Cerebellar nuclear complex (tissue), 1 donor: Measurements from ENCODE around the gene DDX20.
A peak's percentile ranks its signal among the peaks of the same experiment; 100 is the strongest.

Source experiments
- DNase-seq, 2 experiments: peaks; one replicate each; lab custom pipeline; 2025; lab: John Stamatoyannopoulos, UW

The DDX20 gene, protein sequence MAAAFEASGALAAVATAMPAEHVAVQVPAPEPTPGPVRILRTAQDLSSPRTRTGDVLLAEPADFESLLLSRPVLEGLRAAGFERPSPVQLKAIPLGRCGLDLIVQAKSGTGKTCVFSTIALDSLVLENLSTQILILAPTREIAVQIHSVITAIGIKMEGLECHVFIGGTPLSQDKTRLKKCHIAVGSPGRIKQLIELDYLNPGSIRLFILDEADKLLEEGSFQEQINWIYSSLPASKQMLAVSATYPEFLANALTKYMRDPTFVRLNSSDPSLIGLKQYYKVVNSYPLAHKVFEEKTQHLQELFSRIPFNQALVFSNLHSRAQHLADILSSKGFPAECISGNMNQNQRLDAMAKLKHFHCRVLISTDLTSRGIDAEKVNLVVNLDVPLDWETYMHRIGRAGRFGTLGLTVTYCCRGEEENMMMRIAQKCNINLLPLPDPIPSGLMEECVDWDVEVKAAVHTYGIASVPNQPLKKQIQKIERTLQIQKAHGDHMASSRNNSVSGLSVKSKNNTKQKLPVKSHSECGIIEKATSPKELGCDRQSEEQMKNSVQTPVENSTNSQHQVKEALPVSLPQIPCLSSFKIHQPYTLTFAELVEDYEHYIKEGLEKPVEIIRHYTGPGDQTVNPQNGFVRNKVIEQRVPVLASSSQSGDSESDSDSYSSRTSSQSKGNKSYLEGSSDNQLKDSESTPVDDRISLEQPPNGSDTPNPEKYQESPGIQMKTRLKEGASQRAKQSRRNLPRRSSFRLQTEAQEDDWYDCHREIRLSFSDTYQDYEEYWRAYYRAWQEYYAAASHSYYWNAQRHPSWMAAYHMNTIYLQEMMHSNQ

DNA sequence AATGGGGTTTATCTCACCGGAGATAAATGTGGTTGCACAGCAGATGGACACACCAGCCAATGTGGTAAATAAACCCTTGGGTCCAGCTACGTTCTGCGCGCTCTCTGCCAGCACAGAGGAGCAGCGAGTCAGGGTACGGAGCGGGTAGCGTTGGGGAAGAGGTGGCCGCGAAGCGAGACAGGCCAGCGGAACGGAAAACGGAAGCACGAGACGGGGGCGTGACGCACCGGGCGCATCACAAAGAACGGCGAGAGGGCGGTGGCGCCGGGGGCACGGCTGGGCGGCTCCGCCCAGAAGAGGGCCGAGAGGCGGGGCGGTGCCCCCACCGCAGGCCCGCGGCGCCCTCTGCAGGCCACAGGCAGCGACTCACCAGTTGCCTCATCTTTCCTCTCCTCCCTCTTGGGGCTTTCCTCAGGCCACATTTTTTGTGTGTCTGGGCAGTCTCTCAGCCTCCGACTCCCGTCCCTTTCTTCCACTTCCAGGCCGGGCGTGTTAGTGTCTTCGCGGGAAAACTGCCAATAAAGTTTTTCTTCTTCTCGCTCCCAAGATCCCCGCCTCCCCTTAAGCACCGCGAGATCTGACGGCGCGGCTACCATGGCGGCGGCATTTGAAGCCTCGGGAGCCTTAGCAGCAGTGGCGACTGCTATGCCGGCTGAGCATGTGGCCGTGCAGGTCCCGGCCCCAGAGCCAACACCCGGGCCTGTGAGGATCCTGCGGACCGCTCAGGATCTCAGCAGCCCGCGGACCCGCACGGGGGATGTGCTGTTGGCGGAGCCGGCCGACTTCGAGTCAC is at the start of gene DDX20:
Gene DDX20, plus strand, starts transcription at position 571 of the 793 bp plus-strand sequence. Its CDS starts 24 bp downstream, at position 595.
- DNase-seq = peak; percentile 40 to 60

DNA sequence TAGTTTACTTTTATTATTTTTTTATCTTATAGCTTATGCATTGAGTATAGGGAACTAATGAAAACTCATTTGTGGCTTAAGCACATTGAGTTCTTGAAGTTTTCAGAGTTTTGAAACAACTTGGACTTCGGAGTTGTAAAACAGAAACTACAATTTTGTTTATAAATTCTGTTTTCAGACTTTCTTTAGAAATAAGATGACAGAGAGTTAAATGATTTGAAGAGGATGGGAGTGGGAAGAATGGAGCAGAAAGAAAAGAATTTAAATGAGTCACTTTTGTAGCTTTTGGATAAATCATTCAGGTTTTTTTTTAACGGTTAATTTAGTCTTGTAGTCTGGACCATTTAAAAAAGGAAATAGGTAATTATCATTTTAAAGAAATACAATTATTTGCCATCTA is 48.8 kb upstream of the DDX20 start:
- DNase-seq = no peak

DNA sequence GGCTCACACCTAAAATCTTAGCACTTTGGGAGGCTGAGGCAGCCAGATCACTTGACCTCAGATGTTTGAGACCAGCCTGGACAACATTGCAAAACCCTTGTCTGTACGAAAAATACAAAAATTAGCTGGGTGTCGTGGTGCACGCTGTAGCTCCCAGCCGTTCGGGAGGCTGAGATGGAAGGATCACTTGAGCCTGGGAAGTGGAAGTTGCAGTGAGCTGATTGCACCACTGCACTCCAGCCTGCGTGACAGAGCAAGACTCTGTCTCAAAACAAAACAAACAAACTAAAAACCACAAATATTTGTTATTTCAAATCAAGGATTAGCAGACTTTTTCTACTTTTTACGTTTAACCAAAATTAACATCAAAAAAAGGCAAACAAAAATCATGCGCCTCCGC is 47.8 kb upstream of the DDX20 start:
- no peak for DNase-seq

DNA sequence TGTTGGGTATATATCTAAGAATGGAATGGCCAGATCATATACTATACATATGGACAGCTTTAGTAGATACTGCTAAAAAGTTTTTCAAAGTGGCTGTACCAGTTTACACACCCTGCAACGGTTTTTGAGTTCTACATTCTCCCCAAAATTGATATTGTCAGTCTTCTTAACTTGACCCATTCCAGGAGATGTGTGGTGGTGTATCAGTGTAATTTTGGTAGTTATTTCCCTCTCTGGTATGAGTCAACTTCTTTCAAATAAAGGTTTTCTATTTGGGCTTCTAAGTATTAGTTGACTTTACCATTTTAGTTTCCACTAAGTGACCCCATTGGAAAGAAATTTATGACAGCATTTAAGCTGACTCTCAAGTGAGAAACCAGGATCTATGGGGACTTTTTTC is 45.7 kb upstream of the DDX20 start:
- no peak for DNase-seq

DNA sequence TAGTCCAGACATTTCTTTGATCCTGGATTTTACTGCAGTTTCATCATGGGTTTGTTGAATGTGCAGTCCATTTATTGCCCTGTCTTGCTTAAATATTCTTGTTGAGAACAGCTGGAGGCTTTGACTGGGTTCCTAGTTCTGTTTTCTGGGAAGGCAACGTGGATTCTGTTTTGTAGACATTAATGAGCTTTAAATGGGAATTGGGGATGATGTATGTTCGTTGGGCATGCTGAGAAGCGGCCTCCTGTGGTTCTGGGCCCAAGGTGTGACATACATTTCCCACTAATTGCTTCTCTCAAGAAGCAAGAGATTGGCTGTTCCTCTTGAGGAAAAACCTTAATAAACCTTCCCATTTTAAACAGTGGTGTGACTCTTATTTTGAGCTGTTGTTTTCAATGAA is 39.4 kb upstream of the DDX20 start:
- DNase-seq = no peak

DNA sequence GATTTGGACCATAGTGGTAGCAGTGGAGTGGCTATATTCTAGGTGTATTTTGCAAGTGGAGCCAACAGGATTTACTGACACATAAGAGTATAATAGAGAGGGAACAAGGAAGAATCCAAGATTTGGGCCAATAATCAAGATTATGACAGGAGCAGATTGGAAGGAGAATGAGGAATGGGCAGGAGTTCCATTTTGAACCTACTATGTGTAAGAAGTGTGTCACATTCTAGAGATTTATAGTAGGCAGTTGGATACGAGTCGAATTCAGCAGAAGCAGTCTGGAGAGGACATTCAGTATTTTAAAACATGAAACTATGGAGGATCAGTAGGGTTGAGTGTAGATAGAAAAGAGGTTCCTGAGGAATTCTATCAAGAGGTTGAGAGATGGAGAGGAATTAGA is 38.3 kb upstream of the DDX20 start:
- DNase-seq = no peak

DNA sequence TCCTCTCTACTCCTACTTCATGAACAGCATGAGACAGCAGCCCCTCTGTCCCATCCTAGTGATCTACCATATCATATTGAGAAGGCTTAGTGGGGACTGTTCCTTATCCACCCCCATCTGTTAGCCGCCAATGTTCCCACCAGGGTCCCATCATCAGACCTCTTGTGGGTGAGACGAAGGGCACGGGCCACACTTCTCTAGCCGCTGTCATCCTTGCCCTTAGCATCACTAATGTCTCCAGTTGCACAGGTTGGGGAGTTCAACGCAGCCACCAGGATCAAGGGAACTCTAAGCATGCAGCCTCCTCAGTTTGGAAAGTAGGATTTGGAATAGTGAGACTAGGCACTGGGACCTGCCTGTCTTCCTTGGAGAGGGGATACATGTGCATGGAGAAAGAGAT is 36.6 kb upstream of the DDX20 start:
- no peak for DNase-seq

DNA sequence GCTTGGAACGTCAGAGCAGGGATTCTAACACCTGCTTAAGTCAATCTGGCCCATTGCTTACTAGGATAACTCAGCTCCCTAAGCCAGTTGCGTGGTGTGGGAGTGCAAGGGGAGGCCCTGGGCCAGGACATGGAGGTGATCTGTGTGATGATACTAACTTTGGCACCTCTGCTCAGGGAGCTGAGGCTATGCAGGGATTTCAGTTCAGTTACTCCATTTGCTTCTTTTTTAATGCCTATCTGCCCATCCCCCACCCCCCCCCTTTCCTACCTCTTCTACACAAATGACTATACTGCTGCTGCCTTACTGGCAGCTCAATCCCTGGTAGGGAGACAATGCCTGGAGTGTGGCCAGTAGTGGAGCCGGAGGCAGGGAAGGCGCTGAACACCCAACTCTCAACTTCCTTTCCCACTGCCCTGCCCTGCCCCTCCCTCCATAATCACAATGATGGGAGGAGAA is 36.0 kb upstream of the DDX20 start:
- no peak for DNase-seq

DNA sequence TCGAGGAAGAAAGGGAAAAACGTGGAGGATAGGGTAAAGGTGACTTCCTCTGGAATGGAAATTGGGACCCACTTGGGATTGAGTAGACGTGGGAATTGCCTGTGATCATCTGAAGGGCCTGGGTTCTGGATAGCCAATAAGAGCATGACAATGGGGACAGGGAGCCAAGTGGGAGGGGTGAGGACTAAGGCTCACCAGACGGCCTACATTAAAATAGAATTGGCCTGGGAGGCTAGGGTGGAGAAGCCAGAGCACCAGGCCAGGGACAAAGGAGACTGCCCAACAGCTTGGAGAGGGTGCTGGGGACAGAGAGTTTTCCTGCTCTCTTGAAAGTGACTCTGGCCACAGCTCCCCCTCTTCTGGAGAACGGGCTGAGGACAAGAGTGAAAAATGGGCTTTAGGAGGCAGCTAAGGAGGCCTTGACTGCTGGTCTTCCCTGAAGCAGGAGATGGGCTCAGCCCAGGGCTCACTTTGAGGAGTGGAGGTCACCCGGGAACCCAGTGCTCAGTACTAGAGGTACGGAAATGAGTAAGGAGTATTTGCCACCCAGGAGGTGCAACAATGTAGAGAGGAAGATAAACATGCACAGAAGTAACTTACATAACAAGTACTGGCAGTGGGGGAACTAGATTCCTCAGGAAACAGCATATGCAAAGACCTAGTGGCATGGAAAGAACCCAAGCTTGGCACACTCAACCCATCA is 35.3 kb upstream of the DDX20 start:
- DNase-seq = no peak

DNA sequence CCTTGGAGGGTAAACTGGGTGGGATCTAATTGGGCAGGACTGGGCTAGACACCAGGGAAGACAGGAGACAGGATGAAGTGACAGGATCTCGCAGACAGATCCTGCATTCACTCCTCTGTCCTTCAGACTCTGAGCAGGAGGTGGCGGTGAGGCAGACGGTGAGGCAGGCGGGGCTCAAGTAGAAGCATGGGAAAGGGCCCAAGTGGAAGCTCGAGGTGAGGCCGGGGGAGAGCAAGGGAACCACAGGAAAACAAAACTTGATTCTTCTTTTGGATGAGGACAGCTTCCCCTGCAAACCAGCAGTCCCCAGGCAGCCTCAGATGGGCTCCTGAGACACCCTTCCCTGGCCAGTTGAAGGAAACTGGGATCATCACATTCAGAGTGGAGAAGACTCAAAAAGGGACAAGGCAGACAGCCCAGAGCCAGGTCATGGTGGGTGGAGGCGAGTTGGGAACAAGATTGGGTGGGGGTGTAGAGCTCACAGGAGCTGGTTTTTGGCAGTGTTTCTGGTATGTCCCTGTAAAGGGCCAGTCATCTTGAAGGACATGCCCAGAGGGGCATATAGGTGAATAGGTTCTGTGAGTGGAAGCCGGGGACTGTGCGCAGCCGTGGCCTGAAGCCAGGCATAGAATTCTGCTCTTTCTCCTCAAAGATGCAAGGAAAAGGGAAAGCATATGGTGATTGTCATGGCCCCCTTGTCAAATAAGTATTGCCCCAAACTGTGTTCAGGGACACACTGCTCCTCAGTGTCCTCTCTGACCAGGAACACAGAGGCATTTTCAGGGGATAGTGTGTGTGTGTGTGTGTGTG is 34.5 kb upstream of the DDX20 start:
- DNase-seq = no peak

DNA sequence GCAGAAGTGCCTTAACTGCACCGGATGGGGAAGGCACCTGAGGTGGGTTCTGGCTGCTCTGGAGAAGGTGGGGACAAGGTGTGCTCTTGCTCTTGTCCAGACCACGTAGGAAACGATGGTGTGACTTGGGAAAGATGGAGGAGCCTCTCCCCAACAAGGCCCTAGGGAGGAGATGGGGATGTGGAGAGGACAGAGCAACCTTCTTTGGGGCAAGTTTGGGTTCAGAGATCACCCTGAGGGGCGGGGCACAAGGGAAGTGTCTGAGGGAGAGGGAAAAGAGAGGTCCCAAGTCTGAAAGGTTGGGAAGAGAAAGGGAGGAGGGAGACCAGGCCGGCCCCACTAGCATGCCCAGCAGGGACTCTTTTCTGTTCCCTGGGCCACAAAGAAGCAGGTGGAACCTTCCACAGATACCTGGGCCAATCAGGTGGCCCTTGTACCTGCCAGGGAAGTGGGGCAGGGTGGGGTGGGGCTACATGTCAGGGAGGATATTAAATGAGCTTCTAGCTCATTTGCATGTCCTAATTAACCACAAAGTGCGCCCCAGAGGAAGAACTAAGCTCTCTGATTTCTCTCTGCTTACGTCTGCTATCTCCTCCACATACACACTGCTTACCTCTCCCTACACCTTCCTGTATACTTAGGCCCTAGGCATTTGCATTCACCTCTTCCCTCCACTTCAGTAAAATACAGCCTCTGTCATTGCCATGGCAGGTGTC is 32.5 kb upstream of the DDX20 start:
- DNase-seq = no peak

DNA sequence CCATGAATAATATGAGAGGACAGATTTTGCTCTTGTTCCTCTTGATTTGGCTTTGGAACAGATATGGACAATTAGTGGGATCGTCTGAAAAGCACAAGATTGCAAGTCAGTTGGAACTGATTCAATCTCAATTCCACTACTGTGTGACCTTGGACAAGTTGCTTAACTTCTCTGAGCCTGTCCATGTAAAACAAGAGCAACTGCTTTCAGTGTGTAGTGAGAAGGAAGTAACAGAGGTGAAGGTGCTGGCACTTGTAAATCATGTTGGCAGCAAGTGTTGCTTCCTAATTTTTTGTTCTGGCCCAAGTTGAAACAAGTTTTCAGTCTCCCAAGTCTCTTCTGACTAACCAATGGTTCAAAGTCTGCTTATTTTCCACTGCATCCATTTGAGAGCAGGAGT is 31.8 kb upstream of the DDX20 start:
- no peak for DNase-seq

DNA sequence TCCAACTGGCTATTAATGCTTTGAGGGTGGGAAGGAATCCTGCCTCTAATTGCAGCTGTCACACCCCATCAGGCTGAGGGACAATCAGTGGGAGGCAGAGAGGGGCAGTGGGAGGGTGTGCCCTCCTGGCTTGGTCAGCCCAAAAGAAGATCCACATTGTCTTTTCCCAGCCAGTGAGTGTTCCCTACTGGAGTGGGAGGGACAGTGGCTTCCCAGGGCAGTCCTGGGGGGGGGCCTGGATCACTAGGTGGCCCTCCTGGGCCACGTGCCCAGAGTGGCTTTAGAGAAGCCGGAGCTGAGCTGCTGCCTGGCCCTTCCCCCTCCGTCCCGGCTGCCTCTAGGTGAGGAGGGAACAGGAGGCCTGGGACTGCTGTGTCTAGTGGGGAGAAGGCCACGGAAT is 30.5 kb upstream of the DDX20 start:
- no peak for DNase-seq

DNA sequence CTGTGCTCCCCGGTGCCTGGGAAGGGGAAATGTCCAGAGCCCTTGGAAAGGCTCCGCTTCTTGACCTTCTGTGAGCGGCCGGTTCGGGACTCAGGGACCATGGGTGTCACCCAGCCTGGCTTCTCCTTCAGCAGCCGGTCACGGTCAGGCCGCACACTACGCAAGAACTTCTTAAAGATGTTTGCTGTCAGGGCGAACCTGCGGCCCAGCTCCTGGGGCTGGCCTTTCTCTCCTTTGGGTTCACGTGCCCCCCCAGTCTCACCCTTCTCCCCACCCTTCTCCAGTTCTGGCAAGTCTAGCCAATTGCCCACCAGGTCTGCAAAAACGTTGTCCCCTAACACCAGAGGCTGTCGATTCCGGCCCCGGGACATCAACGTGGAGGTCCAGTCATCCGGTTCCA is 28.6 kb upstream of the DDX20 start:
- no peak for DNase-seq

DNA sequence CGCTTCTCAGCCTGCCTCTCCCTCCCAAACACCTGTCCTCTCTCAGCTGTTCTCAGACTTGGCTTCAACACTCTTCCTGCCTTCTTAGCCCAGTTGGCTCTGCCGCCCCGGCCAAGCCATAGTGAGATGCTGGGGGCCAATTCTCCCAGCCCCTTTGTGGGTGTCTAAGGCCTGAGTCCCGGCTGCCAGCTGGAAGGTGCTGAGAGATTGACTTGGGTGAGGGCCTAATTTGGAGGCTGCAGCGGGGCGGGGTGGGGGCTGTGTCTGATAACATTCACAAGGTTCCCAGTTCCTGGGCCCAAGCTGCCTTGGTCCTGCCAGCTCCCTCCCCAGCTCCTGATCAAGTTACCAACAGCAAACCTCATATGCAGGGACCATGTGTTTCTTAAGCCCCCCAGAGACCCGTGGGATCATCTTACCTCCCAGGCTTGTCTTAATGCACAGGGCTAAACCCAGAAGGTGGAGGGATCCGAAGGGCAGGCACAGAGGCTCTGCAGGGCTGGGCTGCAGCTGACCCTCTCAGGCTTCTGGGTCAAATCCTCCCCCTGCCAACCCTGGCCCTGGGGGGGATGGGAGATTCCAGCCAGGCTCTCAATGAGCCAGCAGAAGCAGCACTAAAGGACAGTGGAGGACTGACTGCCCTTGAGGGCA is 26.3 kb upstream of the DDX20 start:
- no peak for DNase-seq

DNA sequence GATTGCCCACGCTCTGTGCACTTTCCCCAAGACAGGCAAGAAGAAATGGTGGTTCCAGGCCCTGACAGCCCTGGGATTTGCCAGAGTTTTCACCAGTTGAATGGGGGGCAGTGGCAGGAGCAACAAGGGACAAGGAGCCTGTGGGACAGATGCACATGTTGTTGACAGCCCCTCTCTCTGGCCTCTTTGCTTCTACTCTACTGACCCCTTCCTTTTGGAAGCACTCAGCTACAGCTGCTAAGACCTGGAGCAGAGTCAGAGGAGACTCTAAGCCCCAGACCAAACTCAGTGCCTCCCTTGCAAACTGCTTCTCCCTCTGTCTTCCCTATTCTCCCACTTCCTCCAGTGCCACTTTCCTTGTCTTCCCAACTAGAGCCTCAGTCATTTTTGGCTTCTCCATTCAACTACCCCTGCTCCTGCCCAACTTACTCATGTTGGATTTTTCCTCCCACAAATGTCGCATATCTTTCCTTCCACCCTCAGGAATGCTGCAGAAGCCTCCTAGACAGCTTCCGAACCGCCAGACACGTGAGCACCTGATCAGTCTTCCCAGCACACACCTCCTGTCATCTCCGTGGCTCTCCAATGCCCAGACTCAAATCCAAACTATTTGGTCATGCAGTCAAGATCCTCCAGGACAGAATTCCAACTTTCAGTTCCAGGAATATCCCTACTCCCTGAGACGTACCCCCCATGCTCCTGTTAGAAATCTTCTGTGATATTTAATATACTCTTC is 25.6 kb upstream of the DDX20 start:
- no peak for DNase-seq

DNA sequence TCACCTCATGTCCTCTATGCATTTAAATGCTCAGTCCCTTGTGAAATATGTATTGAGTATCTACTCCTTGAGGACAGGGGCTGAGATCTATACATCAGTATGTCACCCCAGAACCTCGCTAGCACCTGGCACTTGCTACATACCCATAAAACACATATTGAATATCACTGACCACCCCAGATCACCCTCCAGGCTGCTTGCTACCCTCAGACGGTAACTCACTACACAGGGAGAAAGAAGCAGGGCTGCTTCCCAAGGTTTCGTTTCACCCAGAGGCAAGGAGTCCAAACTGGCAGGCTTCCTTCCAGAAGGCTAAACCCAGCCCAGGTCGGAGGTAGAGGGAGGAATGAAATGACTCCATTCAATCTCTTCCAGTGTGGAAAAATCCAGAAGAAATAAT is 25.0 kb upstream of the DDX20 start:
- no peak for DNase-seq

DNA sequence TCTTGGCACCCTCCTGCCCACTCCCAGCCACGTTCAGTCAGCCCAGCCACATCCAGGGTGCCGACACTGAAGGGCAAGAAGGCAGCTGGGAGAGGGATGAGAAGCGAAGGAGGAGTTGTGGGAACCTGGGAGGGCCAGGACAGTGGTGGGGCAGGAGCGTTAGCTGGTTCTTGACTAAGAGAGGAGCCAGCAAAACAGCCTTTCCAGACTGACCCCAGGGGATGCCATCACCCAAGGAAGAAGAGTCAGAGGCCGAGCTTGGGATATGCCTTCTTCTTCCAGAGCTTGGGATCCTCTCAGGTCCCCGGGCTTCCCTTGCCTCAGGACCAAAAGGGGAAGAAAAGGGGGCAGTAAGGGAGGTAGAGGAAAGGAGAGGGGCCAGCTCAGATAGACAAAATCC is 23.7 kb upstream of the DDX20 start:
- DNase-seq = no peak

DNA sequence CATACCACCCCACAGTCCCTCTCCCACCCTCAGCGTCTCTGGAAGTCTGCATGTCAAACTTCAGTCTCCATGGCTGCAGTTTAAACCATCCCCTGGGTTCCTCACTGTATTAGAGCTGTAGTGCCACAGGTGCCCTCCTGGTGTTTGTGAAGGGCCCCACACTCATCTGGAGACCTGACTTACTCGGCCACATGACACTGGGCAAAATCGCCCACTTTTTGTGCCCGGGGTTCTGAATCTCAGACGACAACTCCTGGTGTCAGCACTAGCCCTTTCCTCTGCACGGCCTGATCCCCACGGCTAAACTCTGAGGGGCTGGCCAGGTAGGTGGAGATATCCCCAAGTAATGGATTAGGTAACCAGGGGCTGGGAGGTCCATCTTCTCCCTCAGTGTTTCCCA is 23.0 kb upstream of the DDX20 start:
- DNase-seq = no peak
